ENCODE measurements around the gene CLNK. TPM values are rescaled to one million over a fixed set of nuclear protein-coding genes. Genes with fewer than 3 reads are reported as not detected.

Gene CLNK
- total and polyA plus RNA-seq, 2 of the 8 experiments (the other 6 are each of a cell fraction or from before 2014, with no cell fraction given) = not detected

DNA sequence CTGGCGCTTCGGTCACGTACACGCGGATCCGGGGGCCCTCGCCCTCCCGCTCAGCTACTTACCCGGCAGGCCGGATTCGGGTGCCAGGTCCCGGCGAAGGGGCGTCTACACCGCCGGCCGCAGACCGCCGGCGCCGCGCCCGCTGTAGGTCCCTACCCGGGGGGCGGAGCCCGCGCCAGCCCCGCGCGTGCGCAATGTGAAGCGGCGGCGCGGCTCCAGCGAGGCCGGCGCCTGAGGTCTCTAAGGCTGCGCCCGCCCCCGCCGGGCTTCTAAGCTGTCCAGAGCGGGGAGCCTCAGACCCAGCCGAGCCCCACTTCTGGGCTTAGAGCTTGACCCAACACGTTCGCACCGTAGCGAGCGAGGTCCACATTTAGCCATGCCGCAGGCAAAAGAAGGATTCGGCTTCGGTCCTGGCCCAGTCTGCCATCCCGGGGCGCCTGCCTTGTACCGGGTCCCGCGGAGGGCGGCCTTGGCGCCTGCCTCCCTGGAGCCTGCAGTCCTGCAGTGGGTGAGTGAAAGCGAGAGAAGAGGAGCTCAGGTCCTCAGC is 227.2 kb downstream of the CLNK start, which contains the start of gene ZNF518B (continued):
- TF ChIP-seq, protein P1, sequence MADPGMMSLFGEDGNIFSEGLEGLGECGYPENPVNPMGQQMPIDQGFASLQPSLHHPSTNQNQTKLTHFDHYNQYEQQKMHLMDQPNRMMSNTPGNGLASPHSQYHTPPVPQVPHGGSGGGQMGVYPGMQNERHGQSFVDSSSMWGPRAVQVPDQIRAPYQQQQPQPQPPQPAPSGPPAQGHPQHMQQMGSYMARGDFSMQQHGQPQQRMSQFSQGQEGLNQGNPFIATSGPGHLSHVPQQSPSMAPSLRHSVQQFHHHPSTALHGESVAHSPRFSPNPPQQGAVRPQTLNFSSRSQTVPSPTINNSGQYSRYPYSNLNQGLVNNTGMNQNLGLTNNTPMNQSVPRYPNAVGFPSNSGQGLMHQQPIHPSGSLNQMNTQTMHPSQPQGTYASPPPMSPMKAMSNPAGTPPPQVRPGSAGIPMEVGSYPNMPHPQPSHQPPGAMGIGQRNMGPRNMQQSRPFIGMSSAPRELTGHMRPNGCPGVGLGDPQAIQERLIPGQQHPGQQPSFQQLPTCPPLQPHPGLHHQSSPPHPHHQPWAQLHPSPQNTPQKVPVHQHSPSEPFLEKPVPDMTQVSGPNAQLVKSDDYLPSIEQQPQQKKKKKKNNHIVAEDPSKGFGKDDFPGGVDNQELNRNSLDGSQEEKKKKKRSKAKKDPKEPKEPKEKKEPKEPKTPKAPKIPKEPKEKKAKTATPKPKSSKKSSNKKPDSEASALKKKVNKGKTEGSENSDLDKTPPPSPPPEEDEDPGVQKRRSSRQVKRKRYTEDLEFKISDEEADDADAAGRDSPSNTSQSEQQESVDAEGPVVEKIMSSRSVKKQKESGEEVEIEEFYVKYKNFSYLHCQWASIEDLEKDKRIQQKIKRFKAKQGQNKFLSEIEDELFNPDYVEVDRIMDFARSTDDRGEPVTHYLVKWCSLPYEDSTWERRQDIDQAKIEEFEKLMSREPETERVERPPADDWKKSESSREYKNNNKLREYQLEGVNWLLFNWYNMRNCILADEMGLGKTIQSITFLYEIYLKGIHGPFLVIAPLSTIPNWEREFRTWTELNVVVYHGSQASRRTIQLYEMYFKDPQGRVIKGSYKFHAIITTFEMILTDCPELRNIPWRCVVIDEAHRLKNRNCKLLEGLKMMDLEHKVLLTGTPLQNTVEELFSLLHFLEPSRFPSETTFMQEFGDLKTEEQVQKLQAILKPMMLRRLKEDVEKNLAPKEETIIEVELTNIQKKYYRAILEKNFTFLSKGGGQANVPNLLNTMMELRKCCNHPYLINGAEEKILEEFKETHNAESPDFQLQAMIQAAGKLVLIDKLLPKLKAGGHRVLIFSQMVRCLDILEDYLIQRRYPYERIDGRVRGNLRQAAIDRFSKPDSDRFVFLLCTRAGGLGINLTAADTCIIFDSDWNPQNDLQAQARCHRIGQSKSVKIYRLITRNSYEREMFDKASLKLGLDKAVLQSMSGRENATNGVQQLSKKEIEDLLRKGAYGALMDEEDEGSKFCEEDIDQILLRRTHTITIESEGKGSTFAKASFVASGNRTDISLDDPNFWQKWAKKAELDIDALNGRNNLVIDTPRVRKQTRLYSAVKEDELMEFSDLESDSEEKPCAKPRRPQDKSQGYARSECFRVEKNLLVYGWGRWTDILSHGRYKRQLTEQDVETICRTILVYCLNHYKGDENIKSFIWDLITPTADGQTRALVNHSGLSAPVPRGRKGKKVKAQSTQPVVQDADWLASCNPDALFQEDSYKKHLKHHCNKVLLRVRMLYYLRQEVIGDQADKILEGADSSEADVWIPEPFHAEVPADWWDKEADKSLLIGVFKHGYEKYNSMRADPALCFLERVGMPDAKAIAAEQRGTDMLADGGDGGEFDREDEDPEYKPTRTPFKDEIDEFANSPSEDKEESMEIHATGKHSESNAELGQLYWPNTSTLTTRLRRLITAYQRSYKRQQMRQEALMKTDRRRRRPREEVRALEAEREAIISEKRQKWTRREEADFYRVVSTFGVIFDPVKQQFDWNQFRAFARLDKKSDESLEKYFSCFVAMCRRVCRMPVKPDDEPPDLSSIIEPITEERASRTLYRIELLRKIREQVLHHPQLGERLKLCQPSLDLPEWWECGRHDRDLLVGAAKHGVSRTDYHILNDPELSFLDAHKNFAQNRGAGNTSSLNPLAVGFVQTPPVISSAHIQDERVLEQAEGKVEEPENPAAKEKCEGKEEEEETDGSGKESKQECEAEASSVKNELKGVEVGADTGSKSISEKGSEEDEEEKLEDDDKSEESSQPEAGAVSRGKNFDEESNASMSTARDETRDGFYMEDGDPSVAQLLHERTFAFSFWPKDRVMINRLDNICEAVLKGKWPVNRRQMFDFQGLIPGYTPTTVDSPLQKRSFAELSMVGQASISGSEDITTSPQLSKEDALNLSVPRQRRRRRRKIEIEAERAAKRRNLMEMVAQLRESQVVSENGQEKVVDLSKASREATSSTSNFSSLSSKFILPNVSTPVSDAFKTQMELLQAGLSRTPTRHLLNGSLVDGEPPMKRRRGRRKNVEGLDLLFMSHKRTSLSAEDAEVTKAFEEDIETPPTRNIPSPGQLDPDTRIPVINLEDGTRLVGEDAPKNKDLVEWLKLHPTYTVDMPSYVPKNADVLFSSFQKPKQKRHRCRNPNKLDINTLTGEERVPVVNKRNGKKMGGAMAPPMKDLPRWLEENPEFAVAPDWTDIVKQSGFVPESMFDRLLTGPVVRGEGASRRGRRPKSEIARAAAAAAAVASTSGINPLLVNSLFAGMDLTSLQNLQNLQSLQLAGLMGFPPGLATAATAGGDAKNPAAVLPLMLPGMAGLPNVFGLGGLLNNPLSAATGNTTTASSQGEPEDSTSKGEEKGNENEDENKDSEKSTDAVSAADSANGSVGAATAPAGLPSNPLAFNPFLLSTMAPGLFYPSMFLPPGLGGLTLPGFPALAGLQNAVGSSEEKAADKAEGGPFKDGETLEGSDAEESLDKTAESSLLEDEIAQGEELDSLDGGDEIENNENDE (IDR thresholded peaks at IDR 0.05; ENCODE audit: insufficient replicate concordance, low read length) = no peak
- TF ChIP-seq PHF8 (conservative IDR thresholded peaks at IDR 0.05; ENCODE audit: low read depth, low read length) = 0 out of 2 replicates have a peak, but pooled peaks have one; percentile 39
- TF ChIP-seq EZH2 (IDR thresholded peaks at IDR 0.05; ENCODE audit: low read depth, low read length, severe bottlenecking) = no peak
- TF ChIP-seq NANOG (IDR thresholded peaks at IDR 0.05; ENCODE audit: insufficient read depth, low read depth, low read length, poor library complexity, severe bottlenecking) = peak; percentile 68
